ENCODE results near the gene UGT1A10.
A peak's percentile ranks its signal among the peaks of the same experiment; 100 is the strongest.

Gene UGT1A10

GRCh38 chr2:233772153-233772552, 135.9 kb downstream of the UGT1A10 start:
- Mint-ChIP-seq H3K9me3 (peaks cover 3% of the 10 kb centered on the region), H3K4me3 (no peak overlapping the region), H3K4me1 (ENCODE audit: low read depth) (no peaks in the 10 kb centered on the region), H3K27me3 (ENCODE audit: low read depth) (no peaks in the 10 kb centered on the region), H3K36me3 (ENCODE audit: low read depth) (no peaks in the 10 kb centered on the region), H3K27ac (no peak overlapping the region)
- no peak for DNase-seq (ENCODE audit: low spot score)

GRCh38 chr2:233772583-233772982, 136.3 kb downstream of the UGT1A10 start:
- H3K36me3 Mint-ChIP-seq (ENCODE audit: low read depth) = no peaks in the 10 kb centered on the region
- H3K4me3 Mint-ChIP-seq = no peak overlapping the region
- H3K9me3 Mint-ChIP-seq = peaks cover 3% of the 10 kb centered on the region
- H3K27ac Mint-ChIP-seq = no peak overlapping the region
- H3K27me3 Mint-ChIP-seq (ENCODE audit: low read depth) = no peaks in the 10 kb centered on the region
- DNase-seq (ENCODE audit: low spot score) = no peak
- H3K4me1 Mint-ChIP-seq (ENCODE audit: low read depth) = no peaks in the 10 kb centered on the region

GRCh38 chr2:233773854-233774253, 137.6 kb downstream of the UGT1A10 start:
- Mint-ChIP-seq H3K27ac (no peak overlapping the region), H3K4me1 (ENCODE audit: low read depth) (no peaks in the 10 kb centered on the region), H3K9me3 (peaks cover 3% of the 10 kb centered on the region), H3K27me3 (ENCODE audit: low read depth) (no peaks in the 10 kb centered on the region), H3K4me3 (no peak overlapping the region), H3K36me3 (ENCODE audit: low read depth) (no peaks in the 10 kb centered on the region)
- no peak for DNase-seq (ENCODE audit: low spot score)

GRCh38 chr2:233775414-233775813, 139.2 kb downstream of the UGT1A10 start:
- H3K27me3 Mint-ChIP-seq (ENCODE audit: low read depth) = no peaks in the 10 kb centered on the region
- no peak for DNase-seq (ENCODE audit: low spot score)
- no peak overlapping the region for H3K4me3 Mint-ChIP-seq
- no peaks in the 10 kb centered on the region for H3K4me1 Mint-ChIP-seq (ENCODE audit: low read depth)
- H3K9me3 Mint-ChIP-seq = peaks cover 3% of the 10 kb centered on the region
- no peaks in the 10 kb centered on the region for H3K36me3 Mint-ChIP-seq (ENCODE audit: low read depth)
- H3K27ac Mint-ChIP-seq = no peak overlapping the region

GRCh38 chr2:233778030-233778429, 141.8 kb downstream of the UGT1A10 start, which contains the start of gene MROH2A:
Gene MROH2A, plus strand, starts transcription at chr2:233778330. Its CDS starts 1,029 bp downstream, at chr2:233779359.
- Mint-ChIP-seq H3K4me3 (no peak within 1 kb of the TSS), H3K9me3 (peaks cover 3% of the 10 kb centered on the region), H3K27ac (no peak within 1 kb of the TSS), H3K36me3 (ENCODE audit: low read depth) (no peaks in the 10 kb centered on the region), H3K4me1 (ENCODE audit: low read depth) (no peaks in the 10 kb centered on the region), H3K27me3 (ENCODE audit: low read depth) (peaks cover 8% of the 10 kb centered on the region)
- no peak for DNase-seq (ENCODE audit: low spot score)

GRCh38 chr2:233779722-233780121, 143.5 kb downstream of the UGT1A10 start:
- no peaks in the 10 kb centered on the region for H3K4me1 Mint-ChIP-seq (ENCODE audit: low read depth)
- H3K27ac Mint-ChIP-seq = no peak overlapping the region
- no peak for DNase-seq (ENCODE audit: low spot score)
- peaks cover 3% of the 10 kb centered on the region for H3K9me3 Mint-ChIP-seq
- peaks cover 10% of the 10 kb centered on the region for H3K27me3 Mint-ChIP-seq (ENCODE audit: low read depth)
- H3K4me3 Mint-ChIP-seq = no peak overlapping the region
- no peaks in the 10 kb centered on the region for H3K36me3 Mint-ChIP-seq (ENCODE audit: low read depth)

- no peaks in the 10 kb centered on the region for H3K4me1 Mint-ChIP-seq (ENCODE audit: low read depth)
- no peak overlapping the region for H3K27ac Mint-ChIP-seq
- H3K27me3 Mint-ChIP-seq (ENCODE audit: low read depth) = peaks cover 10% of the 10 kb centered on the region
- no peaks in the 10 kb centered on the region for H3K36me3 Mint-ChIP-seq (ENCODE audit: low read depth)
- H3K4me3 Mint-ChIP-seq = no peak overlapping the region
- DNase-seq (ENCODE audit: low spot score) = no peak
- H3K9me3 Mint-ChIP-seq = peaks cover 3% of the 10 kb centered on the region
Measured at GRCh38 chr2:233780771-233781170, 144.5 kb downstream of the UGT1A10 start.

GRCh38 chr2:233789554-233789953, 153.3 kb downstream of the UGT1A10 start:
- no peak for DNase-seq (ENCODE audit: low spot score)

GRCh38 chr2:233791151-233791882, 155.1 kb downstream of the UGT1A10 start:
- H3K4me1 Mint-ChIP-seq (ENCODE audit: low read depth) = no peaks in the 10 kb centered on the region
- no peaks in the 10 kb centered on the region for H3K9me3 Mint-ChIP-seq
- H3K4me3 Mint-ChIP-seq = no peak overlapping the region
- H3K27me3 Mint-ChIP-seq (ENCODE audit: low read depth) = no peaks in the 10 kb centered on the region
- no peaks in the 10 kb centered on the region for H3K36me3 Mint-ChIP-seq (ENCODE audit: low read depth)
- no peak for DNase-seq (ENCODE audit: low spot score)
- peak overlapping the region; percentile 1 for H3K27ac Mint-ChIP-seq

More at GRCh38 chr2:233789554-233789953, 153.3 kb downstream of the UGT1A10 start:
- Mint-ChIP-seq H3K27ac (no peak overlapping the region), H3K36me3 (ENCODE audit: low read depth) (no peaks in the 10 kb centered on the region), H3K4me1 (ENCODE audit: low read depth) (no peaks in the 10 kb centered on the region), H3K9me3 (no peaks in the 10 kb centered on the region), H3K4me3 (no peak overlapping the region), H3K27me3 (ENCODE audit: low read depth) (no peaks in the 10 kb centered on the region)

GRCh38 chr2:233791883-233792329, 155.7 kb downstream of the UGT1A10 start:
- H3K4me1 Mint-ChIP-seq (ENCODE audit: low read depth) = no peaks in the 10 kb centered on the region
- H3K4me3 Mint-ChIP-seq = no peak overlapping the region
- no peaks in the 10 kb centered on the region for H3K36me3 Mint-ChIP-seq (ENCODE audit: low read depth)
- no peaks in the 10 kb centered on the region for H3K9me3 Mint-ChIP-seq
- H3K27ac Mint-ChIP-seq = no peak overlapping the region
- DNase-seq (ENCODE audit: low spot score) = no peak
- no peaks in the 10 kb centered on the region for H3K27me3 Mint-ChIP-seq (ENCODE audit: low read depth)

GRCh38 chr2:233792720-233793119, 156.5 kb downstream of the UGT1A10 start:
- Mint-ChIP-seq H3K27me3 (ENCODE audit: low read depth) (no peaks in the 10 kb centered on the region), H3K4me3 (no peak overlapping the region), H3K9me3 (no peaks in the 10 kb centered on the region), H3K4me1 (ENCODE audit: low read depth) (no peaks in the 10 kb centered on the region), H3K27ac (no peak overlapping the region), H3K36me3 (ENCODE audit: low read depth) (no peaks in the 10 kb centered on the region)
- no peak for DNase-seq (ENCODE audit: low spot score)

- no peaks in the 10 kb centered on the region for H3K4me1 Mint-ChIP-seq (ENCODE audit: low read depth)
- no peaks in the 10 kb centered on the region for H3K36me3 Mint-ChIP-seq (ENCODE audit: low read depth)
- no peak overlapping the region for H3K4me3 Mint-ChIP-seq
- no peak for DNase-seq (ENCODE audit: low spot score)
- no peaks in the 10 kb centered on the region for H3K27me3 Mint-ChIP-seq (ENCODE audit: low read depth)
- H3K27ac Mint-ChIP-seq = no peak overlapping the region
- H3K9me3 Mint-ChIP-seq = no peaks in the 10 kb centered on the region
Measured at GRCh38 chr2:233793465-233794127, 157.3 kb downstream of the UGT1A10 start.

- Mint-ChIP-seq H3K27me3 (ENCODE audit: low read depth) (no peaks in the 10 kb centered on the region), H3K27ac (no peak overlapping the region), H3K4me1 (ENCODE audit: low read depth) (no peaks in the 10 kb centered on the region), H3K4me3 (no peak overlapping the region), H3K9me3 (no peaks in the 10 kb centered on the region), H3K36me3 (ENCODE audit: low read depth) (no peaks in the 10 kb centered on the region)
- DNase-seq (ENCODE audit: low spot score) = no peak
Measured at GRCh38 chr2:233794128-233794658, 157.9 kb downstream of the UGT1A10 start.

- no peaks in the 10 kb centered on the region for H3K27me3 Mint-ChIP-seq (ENCODE audit: low read depth)
- no peak for DNase-seq (ENCODE audit: low spot score)
- no peaks in the 10 kb centered on the region for H3K36me3 Mint-ChIP-seq (ENCODE audit: low read depth)
- H3K4me1 Mint-ChIP-seq (ENCODE audit: low read depth) = no peaks in the 10 kb centered on the region
- no peak overlapping the region for H3K4me3 Mint-ChIP-seq
- H3K27ac Mint-ChIP-seq = no peak overlapping the region
- no peaks in the 10 kb centered on the region for H3K9me3 Mint-ChIP-seq
Measured at GRCh38 chr2:233795735-233796171, 159.5 kb downstream of the UGT1A10 start.
